GM12865 (cell line): ENCODE measurements around the gene TMEM131.
A peak's percentile ranks its signal among the peaks of the same experiment; 100 is the strongest.
"Not testable (repeated sequence)": the region's sequence is repeated elsewhere in the genome, so short reads cannot be mapped to it uniquely, and the experiment has no call there.

Experiments
- DNase-seq: peaks from one replicate; pipeline ENCODE4 v3.0.0; 2010; ENCODE audit warnings: low read depth
- H3K4me3 ChIP-seq: 2 replicates; pipeline ENCODE4 v1.5.1; 2011; ENCODE audit warnings: mild to moderate bottlenecking, low read depth, low read length, control low read depth
- TF ChIP-seq, protein P1 (sequence below): IDR thresholded peaks from 2 replicates; pipeline ENCODE4 v1.5.1; 2011; ENCODE audit warnings: low read length, control low read depth, low read depth, inconsistent platforms; ENCODE audit not compliant: insufficient read depth; ENCODE audit errors: missing control alignments

The TMEM131 gene

DNA sequence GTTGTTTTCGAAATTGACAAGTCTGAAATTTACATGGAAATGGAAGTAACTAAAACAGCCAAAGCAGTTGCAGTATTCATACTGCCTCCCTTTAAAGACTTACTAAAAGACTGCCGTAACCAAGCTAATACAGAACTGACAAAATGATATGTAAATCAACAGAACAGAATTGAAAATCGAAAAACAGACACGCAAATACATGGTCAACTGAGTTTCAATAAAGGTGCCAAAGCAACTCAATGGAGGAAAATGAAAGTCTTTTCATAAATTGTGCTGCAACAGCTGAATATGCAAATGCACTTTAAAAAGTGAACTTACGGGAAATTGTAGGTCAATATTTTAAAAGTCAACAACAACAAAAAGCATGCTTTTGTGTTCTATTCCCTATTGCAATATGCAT, 34.2 kb downstream of the TMEM131 start:
- TF ChIP-seq, protein P1, sequence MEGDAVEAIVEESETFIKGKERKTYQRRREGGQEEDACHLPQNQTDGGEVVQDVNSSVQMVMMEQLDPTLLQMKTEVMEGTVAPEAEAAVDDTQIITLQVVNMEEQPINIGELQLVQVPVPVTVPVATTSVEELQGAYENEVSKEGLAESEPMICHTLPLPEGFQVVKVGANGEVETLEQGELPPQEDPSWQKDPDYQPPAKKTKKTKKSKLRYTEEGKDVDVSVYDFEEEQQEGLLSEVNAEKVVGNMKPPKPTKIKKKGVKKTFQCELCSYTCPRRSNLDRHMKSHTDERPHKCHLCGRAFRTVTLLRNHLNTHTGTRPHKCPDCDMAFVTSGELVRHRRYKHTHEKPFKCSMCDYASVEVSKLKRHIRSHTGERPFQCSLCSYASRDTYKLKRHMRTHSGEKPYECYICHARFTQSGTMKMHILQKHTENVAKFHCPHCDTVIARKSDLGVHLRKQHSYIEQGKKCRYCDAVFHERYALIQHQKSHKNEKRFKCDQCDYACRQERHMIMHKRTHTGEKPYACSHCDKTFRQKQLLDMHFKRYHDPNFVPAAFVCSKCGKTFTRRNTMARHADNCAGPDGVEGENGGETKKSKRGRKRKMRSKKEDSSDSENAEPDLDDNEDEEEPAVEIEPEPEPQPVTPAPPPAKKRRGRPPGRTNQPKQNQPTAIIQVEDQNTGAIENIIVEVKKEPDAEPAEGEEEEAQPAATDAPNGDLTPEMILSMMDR: no peak
- peak; percentile 63 for DNase-seq
- no peak overlapping the region for H3K4me3 ChIP-seq

DNA sequence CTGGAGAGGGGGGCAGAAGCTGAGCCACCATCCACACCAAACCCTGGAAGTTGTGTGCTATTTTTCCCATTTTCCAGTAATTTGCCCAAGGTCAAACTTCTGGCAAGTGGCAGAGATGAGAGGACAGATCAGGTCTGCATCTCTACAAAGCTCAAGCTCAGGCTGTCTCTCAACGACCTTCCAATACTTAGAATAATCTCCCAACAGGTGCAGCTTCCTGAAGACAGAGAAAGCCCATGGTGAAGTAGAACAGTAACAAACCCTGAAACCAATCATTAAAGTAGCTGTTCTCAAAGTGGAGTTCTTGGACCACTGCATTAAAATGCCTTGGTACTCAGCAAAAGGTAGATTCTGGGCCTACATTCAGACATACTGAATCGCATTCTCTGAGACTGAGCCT, 37.6 kb downstream of the TMEM131 start:
- TF ChIP-seq, protein P1: no peak
- no peak for DNase-seq
- H3K4me3 ChIP-seq: no peak overlapping the region

DNA sequence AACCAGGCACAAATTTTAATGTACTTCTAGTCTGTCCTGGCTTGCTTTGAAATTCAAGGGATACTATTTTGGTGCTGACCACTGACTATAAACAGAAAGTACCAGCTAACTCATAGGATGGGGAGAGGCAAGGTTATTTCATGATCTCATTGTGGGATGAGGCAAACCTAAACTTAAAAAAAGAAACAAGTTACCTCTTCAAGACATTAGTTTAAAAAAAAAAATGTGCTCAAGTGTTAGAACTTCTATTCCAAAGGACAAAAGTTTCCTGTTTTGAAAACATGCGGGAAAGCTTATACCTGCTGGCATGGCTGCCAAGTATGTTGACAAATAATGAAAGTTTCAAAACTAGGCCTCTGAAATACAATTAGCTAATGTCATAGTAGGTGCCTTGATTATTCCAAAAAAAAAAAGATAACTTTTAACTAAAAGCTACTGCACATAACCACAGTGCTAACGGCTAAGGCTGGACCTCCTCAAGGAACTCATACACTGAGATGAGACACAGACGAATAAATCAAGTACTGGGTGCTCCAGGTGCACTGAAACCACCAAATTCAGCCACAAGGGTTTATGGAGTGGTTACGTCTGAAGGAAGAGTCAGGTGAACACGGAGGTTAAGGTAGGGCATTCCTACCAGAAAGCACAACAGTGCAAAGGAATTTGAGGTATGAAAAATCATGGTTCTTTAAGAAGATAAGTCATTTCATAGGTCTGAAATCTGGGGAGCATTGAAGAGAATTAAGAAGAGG, 38.1 kb downstream of the TMEM131 start:
- H3K4me3 ChIP-seq: no peak overlapping the region
- TF ChIP-seq, protein P1: no peak
- no peak for DNase-seq

DNA sequence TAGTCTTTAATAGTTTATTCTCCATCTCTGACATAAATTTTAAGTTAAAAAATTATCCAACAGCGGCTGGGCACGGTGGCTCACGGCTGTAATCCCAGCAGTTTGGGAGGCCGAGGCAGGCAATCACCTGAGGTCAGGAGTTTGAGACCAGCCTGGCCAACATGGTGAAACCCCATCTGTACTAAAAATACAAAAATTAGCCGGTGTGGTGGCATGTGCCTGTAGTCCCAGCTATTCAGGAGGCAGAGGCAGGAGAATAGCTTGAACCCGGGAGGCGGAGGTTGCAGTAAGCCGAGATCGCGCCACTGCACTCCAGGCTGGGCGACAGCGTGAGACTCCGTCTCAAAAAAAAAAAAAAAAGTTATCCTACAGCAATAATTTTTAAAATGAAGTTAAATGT, 39.0 kb downstream of the TMEM131 start:
- not testable (repeated sequence) for DNase-seq, H3K4me3 ChIP-seq

DNA sequence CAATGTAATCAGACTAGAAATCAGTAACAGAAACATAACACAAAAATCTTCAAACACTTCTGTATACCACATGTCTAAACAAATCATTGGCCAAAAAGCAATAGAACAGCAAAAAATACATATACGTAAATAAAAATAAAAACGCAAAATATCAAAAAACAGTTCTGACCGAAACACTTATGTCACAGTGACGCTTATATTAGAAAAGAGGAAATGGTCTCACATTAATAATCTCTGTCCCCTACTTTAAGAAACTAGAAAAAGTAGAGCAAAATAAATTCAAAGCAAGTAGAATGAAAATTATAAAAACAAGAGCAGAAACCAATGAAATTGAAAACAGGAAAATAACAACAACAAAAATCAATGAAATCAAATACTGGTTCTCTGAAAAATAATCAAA, 41.9 kb downstream of the TMEM131 start:
- no peak overlapping the region for H3K4me3 ChIP-seq
- DNase-seq: no peak
- TF ChIP-seq, protein P1: no peak

DNA sequence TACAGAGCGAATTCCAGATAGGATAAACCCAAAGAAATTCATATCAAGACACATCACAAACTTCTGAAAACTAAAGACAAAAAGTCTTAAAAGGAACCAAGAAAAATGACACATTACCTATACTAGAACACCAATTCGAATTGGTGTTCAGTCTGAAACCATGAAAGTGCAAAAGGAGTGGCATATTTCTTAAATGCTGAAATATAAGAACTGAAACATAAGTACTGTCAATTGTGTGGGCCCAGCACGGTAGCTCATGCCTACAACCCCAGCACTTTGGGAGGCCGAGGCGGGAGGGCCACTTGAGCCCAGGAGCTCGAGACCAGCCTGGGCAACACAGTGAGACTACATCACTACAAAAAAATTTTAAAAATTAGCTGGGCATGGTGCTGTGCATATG, 43.4 kb downstream of the TMEM131 start:
- H3K4me3 ChIP-seq: no peak overlapping the region
- TF ChIP-seq, protein P1: no peak
- no peak for DNase-seq

DNA sequence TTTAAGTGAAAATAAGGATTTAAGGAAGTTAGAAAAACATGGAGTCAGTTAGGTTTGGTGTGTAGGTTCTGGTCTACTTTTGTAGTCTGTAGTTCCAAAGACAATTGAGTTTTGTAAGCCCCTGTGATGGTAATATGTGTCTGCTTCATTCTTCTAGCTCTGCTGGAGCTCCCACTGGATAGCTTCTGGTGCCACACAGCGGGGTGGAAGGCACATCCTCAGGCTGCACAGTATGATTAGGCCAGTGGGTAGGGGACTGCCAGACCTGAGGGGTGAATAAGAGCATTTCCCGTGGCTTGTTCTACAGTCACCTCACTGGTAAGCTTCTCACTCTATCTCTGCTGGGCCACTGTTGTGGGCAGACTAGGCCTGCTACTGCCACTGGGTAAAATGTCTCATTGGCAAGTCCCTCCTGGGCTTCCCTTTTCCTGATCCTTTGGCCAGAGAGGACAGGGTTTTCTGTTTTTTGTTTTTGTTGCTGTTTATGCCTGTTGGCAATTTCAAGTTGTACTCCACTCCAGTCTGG, 44.5 kb downstream of the TMEM131 start:
- TF ChIP-seq, protein P1: no peak
- H3K4me3 ChIP-seq: no peak overlapping the region
- peak; percentile 41 for DNase-seq
